Nephron progenitor cell (in vitro differentiated cells): ENCODE results near the gene BTBD2.

Source experiments
- DNase-seq: peaks from one replicate; pipeline ENCODE4 v3.0.0; 2021
- H3K27ac Mint-ChIP-seq: 2 replicates; pipeline ENCODE4 v1.8.0; 2021; ENCODE audit warnings: mild to moderate bottlenecking, moderate library complexity, mixed read lengths
- H3K27me3 Mint-ChIP-seq: 2 replicates; pipeline ENCODE4 v1.8.0; 2021; ENCODE audit warnings: mild to moderate bottlenecking, low read depth, mixed read lengths; ENCODE audit not compliant: poor library complexity
- H3K36me3 Mint-ChIP-seq: 2 replicates; pipeline ENCODE4 v1.8.0; 2021; ENCODE audit warnings: low read depth, mixed read lengths
- H3K4me1 Mint-ChIP-seq: 2 replicates; pipeline ENCODE4 v1.8.0; 2021; ENCODE audit warnings: mixed read lengths
- H3K4me3 Mint-ChIP-seq: 2 replicates; pipeline ENCODE4 v1.8.0; 2021; ENCODE audit warnings: mild to moderate bottlenecking, moderate library complexity, mixed read lengths
- H3K9me3 Mint-ChIP-seq: 2 replicates; pipeline ENCODE4 v1.8.0; 2021; ENCODE audit warnings: mild to moderate bottlenecking, moderate library complexity, mixed read lengths
- TF ChIP-seq, protein P1 (sequence below): fragments of 200-600 bp; sonication (generic); IDR thresholded peaks from 2 replicates; pipeline ENCODE4 v1.5.0; 2021; ENCODE audit warnings: antibody characterized with exemption

BTBD2 gene

DNA sequence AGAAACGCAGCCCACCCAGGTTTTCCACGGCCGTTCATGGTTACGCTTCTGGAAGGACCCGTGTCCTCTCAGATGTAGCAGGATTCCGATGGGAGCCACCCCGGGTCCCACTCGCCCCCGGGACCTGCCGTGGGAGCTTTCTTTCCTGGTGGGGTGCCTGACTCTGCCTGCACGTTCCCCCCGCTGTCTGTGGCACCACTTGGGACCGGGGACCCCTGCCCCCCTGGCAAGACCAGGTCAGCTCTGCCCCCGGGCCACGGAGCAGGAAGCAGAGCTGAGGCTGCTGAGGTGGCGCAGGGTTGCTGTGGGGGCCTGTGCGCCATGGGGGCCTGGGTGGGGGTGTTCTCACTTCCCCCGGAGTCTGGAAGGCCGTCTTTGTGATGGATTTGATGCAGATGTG is 62.5 kb downstream of the BTBD2 start:
- no peaks in the 10 kb centered on the region for H3K9me3 Mint-ChIP-seq
- H3K27me3 Mint-ChIP-seq = peaks cover 3% of the 10 kb centered on the region
- peaks cover 23% of the 10 kb centered on the region for H3K4me1 Mint-ChIP-seq
- H3K27ac Mint-ChIP-seq = no peak overlapping the region
- TF ChIP-seq, protein P1, sequence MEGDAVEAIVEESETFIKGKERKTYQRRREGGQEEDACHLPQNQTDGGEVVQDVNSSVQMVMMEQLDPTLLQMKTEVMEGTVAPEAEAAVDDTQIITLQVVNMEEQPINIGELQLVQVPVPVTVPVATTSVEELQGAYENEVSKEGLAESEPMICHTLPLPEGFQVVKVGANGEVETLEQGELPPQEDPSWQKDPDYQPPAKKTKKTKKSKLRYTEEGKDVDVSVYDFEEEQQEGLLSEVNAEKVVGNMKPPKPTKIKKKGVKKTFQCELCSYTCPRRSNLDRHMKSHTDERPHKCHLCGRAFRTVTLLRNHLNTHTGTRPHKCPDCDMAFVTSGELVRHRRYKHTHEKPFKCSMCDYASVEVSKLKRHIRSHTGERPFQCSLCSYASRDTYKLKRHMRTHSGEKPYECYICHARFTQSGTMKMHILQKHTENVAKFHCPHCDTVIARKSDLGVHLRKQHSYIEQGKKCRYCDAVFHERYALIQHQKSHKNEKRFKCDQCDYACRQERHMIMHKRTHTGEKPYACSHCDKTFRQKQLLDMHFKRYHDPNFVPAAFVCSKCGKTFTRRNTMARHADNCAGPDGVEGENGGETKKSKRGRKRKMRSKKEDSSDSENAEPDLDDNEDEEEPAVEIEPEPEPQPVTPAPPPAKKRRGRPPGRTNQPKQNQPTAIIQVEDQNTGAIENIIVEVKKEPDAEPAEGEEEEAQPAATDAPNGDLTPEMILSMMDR = no peak
- peaks cover 30% of the 10 kb centered on the region for H3K36me3 Mint-ChIP-seq
- H3K4me3 Mint-ChIP-seq = no peak overlapping the region
- DNase-seq = no peak

DNA sequence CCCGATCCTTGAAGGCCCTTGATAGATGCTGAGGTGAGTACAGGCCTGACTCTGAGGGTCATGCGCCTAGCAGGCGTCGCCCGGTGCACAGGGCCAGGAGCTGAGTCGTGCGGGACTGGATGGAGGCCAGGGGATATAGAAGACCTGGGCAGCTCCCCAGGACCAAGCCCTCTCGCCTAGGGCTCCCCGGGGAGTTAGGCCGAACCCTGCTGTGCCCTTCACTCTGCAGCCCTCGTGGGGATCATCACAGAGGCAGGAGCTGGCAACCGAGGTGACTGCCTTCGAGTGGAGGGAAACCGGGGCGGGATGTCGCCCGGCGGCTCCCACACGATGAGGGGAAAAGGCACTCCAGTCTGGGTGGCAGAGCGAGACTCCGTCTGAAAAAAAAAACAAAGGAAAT is 62.9 kb downstream of the BTBD2 start:
- Mint-ChIP-seq H3K36me3 (peaks cover 30% of the 10 kb centered on the region), H3K4me1 (peaks cover 23% of the 10 kb centered on the region), H3K27ac (peak overlapping the region; percentile 61), H3K9me3 (no peaks in the 10 kb centered on the region), H3K4me3 (no peak overlapping the region), H3K27me3 (peaks cover 3% of the 10 kb centered on the region)
- DNase-seq = no peak
- TF ChIP-seq, protein P1 = no peak

DNA sequence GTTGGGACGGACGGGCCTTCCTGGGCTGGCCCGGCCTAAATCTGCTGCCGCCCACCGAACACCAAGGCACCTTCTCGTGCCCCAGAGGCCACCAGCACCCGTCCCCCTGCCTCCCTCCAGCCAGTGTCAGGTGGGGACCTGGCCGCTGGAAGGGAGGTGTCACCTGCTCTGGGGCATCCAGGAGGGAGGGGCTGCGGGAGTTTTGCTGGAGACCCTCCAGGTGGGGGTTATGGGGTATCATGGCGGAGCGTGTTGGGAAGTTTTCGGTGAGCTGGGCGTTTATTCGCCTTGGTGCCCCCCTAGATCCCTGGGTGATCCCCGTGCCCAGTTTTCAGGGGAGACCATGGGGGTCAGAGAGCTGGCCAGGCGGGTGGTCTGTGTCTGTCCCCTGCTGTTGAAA is 64.9 kb downstream of the BTBD2 start:
- Mint-ChIP-seq H3K27ac (no peak overlapping the region), H3K36me3 (peaks cover 35% of the 10 kb centered on the region), H3K4me1 (peaks cover 16% of the 10 kb centered on the region), H3K27me3 (peaks cover 3% of the 10 kb centered on the region), H3K4me3 (no peak overlapping the region), H3K9me3 (no peaks in the 10 kb centered on the region)
- TF ChIP-seq, protein P1 = no peak
- DNase-seq = no peak

DNA sequence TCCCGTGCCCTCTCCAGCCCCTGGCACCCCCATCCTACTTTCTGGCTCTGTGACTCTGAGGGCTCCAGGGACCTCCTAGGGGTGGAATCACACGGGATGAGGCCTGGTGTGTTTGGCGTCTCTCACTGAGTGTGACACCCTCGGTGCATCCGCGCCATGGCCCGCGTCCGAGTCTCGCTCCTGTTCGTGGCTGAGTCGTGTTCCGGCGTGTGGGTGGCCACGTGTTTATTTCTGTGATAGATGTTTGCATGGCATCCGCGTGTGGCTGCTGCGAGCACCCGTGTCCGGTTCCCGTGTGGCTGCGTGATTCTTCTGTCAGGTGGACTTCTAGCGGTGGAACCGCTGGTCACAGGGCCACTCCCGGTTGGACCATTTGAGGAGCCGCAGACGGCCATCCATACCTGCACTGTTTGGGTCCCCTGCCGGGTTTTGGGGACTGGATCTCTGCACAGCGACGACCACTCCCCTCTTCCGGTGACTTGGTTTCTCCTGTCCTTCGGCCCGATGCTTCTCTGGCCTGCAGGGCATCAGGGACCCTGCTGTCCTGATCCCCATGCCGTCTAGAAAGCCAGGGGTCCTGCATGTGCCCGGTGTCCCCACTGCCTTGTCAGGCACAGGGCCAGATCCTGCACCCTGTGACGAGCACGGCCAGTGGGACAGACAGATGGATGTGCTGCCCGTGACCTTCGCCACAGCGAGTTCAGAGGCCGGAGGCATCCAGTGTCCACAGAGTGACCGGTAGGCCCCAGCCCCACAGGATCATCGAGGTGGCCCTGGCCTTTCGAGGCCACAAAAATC is 66.0 kb downstream of the BTBD2 start:
- Mint-ChIP-seq H3K4me3 (no peak overlapping the region), H3K27me3 (peaks cover 3% of the 10 kb centered on the region), H3K9me3 (no peaks in the 10 kb centered on the region), H3K36me3 (peaks cover 35% of the 10 kb centered on the region), H3K27ac (peak overlapping the region; percentile 90), H3K4me1 (peaks cover 13% of the 10 kb centered on the region)
- DNase-seq = no peak
- TF ChIP-seq, protein P1 = no peak

DNA sequence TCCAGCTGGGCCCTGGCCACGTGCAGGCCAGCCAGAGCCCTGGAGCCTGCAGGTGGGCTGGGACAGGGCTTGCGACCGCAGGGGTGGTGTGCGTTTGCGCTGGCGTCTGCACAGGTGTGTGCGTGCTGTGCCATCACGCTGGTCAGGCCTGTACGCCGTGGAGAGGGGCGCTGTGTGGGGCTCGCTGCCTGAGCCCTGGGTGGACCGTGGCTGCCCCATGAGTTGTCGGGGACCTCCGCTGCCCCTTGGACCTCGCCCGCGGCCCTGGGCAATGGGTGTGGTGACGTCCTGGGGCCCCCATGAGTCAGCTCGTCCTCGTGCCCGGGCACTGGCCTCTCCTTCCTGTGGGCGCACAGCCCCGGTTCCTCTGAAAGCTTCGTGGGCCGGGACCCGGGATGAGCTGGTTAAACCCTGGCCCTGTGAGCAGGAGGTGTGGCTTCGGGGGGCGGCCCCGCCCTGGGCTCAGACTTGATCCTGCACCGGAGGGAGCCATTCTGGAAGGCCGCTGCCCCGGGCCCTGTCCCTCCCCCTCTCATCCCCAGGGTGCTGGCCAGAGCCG is 67.8 kb downstream of the BTBD2 start:
- no peak for DNase-seq
- Mint-ChIP-seq H3K9me3 (no peaks in the 10 kb centered on the region), H3K4me1 (peaks cover 25% of the 10 kb centered on the region), H3K36me3 (peaks cover 35% of the 10 kb centered on the region), H3K4me3 (no peak overlapping the region), H3K27ac (no peak overlapping the region), H3K27me3 (peaks cover 3% of the 10 kb centered on the region)
- TF ChIP-seq, protein P1 = no peak

DNA sequence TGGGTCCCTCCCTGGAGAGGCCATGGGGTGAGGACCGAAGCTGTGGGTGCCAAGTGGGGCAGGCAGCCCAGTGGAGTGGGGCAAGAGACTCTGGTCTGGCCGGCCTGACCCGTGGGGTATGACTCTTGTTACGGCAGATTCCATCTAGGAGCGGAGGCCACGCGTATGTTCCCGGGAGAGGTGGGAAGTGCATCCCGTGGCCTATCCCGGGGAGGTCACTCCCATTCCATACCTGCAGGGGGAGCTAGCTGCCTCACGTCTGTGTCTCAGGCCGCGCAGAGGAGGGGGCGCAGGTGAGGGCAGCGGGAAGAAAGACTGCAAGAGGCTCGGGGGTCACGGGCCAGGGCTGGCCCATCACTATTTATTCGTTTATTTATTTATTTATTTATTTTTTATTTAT is 69.6 kb downstream of the BTBD2 start:
- DNase-seq = peak; percentile 69
- no peaks in the 10 kb centered on the region for H3K9me3 Mint-ChIP-seq
- TF ChIP-seq, protein P1 = peak; percentile 54
- H3K27me3 Mint-ChIP-seq = peaks cover 3% of the 10 kb centered on the region
- H3K27ac Mint-ChIP-seq = no peak overlapping the region
- H3K4me3 Mint-ChIP-seq = no peak overlapping the region
- H3K4me1 Mint-ChIP-seq = peaks cover 23% of the 10 kb centered on the region
- peaks cover 29% of the 10 kb centered on the region for H3K36me3 Mint-ChIP-seq
